HG03432 (cell line): Measurements from ENCODE around the gene RBM4B.

Experiments used
- ATAC-seq: cut with Tn5 transposase; IDR thresholded peaks from one replicate; pipeline ENCODE4 v1.9.1; 2021; ENCODE audit warnings: mild to moderate bottlenecking, moderate library complexity; ENCODE audit not compliant: unreplicated experiment

Gene RBM4B

GRCh38 chr11:66708094-66708493 is 30.4 kb upstream of the RBM4B start:
- no peak for ATAC-seq

DNA sequence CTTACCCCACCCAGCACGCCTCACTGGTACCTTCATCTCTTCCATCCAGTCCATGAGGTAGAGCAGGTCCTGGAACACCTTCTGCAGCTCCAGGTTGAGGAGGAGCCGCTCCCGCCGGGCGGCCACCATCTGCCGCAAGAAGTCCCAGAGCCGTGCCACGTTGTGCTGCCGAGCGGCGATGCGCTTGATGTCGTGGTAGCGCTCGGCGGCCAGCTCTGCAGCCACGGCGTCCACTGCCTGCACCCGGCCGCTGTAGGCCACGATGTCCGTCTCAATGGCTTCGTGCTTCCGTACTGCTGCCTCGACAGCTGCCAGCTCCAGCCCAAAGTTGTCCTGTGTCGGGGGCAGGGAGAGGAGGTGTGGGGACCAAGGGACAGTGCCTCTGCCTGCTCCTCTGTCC is 29.8 kb upstream of the RBM4B start:
- no peak for ATAC-seq

- ATAC-seq, result no peak
These were observed 29.3 kb upstream of the RBM4B start for GRCh38 chr11:66706989-66707388.

GRCh38 chr11:66705587-66706335 is 28.1 kb upstream of the RBM4B start:
- ATAC-seq, result no peak

- ATAC-seq, result no peak
These were observed 27.1 kb upstream of the RBM4B start for GRCh38 chr11:66704659-66705360.

DNA sequence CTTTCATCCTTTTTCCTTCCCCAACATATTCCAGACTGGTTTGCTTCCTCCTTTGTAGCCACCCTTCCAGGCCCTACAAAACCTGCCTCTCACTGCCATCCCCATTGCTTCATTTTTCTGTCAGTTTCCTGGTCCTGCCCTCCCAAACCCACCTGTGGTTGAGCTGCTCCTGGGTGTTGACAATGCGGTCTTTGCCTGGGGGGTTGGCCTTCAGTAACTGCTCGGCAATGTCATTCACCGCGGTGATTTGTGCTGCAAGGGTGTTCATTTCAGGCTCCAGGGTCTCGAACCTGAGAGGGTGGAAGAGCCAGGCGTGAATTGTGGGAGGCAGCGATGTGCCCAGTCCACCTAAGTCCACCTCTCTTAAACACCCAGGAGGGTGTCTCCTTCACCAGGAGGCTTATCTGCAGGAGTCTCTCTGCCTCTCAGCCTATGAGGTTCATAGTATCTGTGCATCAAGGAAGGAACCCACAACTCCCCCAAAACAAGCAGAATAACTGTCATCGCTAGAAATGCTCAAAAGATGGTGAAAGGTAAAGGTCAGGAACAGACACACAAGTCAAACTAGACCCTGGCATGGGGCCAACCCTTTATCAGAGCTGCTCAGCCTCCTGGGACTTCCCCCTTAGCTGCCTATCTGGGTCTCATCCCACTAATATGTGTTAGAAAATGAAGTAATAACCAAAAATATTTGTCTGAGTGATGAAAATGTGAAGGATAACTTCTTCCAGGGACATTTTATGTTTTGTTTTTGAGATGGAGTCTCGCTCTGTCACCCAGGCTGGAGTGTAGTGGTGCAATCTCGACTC is 23.9 kb upstream of the RBM4B start:
- ATAC-seq, result no peak

DNA sequence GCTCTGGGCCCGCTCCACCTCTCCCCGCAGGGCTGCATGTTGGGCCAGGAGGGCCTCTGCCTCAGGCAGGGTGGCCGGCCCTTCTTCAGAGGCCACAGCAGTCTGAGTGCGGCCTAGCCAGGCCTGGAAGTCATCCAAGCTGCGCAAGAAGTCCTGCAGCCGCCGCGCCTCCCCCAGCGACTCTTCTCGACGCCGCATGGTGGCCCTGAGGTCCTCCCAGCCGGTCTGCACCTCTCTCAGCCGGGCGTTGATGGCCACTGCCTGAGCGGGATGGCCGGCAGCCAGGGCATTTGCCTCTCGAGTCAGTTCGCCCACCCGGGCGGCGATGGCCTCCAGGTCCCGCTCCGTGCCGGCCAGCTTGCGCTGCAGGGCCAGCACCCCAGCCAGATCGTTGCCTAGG is 23.1 kb upstream of the RBM4B start:
- no peak for ATAC-seq

DNA sequence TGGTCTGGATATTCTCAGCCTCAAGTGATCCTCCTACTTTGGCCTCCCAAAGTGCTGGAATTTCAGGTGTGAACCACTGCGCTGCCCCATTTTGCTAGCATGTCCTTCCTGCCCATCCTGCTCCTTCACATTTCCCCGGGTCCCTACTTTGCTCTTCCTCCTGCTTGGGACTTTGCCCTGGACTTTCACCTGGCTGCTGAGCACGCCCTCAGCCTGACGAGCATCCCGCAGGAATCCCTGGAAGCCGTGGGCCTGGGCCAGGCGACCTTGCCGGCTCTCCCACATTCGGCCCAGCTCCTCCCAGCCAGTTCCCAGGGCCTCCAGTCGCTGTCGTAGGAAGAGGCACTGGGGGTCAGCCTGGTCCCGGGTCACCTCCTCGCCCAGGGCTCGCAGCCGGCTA is 22.6 kb upstream of the RBM4B start:
- ATAC-seq, result no peak

GRCh38 chr11:66698491-66698890 is 20.8 kb upstream of the RBM4B start:
- no peak for ATAC-seq

DNA sequence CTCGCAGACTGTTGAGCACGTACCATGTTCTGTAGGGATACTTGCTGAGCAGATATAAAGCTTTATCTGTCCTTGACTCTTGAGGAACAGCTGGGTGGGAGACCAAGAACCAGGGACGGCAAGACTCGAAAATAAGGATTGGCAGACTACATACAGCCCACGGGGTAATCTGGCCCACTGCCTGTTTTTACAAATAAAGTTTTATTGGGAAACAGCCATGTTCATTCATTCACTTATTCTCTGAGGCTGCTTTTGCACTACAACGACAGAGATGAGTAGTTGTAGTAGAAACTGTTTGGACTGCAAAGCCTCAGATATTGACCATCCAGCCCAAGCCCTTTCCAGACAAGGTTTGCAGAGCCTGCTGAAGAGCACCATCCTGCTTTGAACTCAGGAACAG is 20.3 kb upstream of the RBM4B start:
- ATAC-seq, result no peak

DNA sequence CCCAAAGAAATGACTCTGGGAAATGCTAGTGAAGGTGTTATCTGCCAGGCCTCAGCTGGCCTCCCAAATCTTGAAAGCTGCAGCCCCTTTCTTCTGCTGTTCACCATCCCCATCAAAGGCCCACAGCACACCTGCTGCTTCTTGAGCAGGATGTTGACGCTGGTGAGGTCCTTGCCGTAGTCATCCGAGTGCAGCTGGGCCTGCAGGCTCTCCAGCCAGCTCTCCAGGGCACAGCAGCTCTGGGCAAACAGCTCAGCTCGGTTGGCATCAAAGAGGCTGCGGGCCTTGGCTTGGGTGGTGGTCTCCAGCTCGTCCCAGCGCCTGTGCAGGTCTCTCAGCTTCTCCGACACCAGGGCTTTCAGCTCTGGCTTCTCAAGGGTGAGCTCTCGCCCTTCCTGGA is 18.5 kb upstream of the RBM4B start:
- ATAC-seq, result no peak

- peak; percentile 50 for ATAC-seq
These were observed 17.1 kb upstream of the RBM4B start for GRCh38 chr11:66694732-66695207.

GRCh38 chr11:66694056-66694410 is 16.3 kb upstream of the RBM4B start:
- ATAC-seq, result no peak

- no peak for ATAC-seq
These were observed 15.8 kb upstream of the RBM4B start for GRCh38 chr11:66693356-66694055.

DNA sequence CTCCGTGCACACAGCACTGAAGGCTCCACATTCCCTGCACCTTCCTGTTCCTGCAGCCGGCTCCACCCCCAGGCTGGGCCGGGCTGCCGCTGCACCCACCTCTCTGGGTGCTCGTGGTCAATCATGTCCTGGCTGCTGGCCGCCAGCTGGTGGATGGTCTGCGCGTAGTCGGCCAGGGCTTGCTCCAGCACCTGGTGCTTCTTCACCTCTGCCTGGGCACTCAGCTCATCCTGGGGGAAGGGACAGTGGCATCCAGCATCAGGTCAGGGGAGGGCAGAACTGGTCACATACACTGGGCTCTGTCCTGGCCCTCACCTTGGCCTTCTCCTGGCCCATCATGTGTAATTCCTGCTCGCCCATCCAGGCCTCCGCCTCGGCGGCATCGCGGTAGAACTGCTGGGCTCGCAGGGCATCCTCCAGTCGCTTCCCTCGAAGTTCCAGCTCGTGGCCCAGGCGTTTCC is 15.2 kb upstream of the RBM4B start:
- no peak for ATAC-seq

- ATAC-seq, result no peak
These were observed 14.8 kb upstream of the RBM4B start for GRCh38 chr11:66692446-66692845.

- no peak for ATAC-seq
These were observed 13.8 kb upstream of the RBM4B start for GRCh38 chr11:66691311-66691980.

GRCh38 chr11:66689661-66690590 is 12.2 kb upstream of the RBM4B start:
- no peak for ATAC-seq
